H1 (cell line): ENCODE data around the gene TSEN54. TPM values are rescaled to one million over a fixed set of nuclear protein-coding genes. Genes with fewer than 3 reads are reported as not detected.

ENCODE experiments used
- CTCF ChIA-PET: fragments of 300-600 bp; sonication (Branson Sonifier 250); formaldehyde crosslinking; loops from one replicate; lab custom pipeline; 2021; ENCODE audit not compliant: partially characterized antibody; lab: Charles Lee
- POLR2A ChIA-PET: fragments of 300-600 bp; sonication (Branson Sonifier 250); formaldehyde crosslinking; loops from one replicate; lab custom pipeline; 2021; ENCODE audit warnings: inconsistent platforms; ENCODE audit not compliant: partially characterized antibody; lab: Charles Lee
- DNase-seq, 2 experiments: peaks; one replicate each; pipeline versions ENCODE4 v3.0.0 to v3.0.0-alpha.2; 2010 to 2022; ENCODE audit warnings: low spot score in 2 of 2, low read depth in 1 of 2, mixed read lengths in 1 of 2
- FAIRE-seq: peaks from 2 replicates; lab custom pipeline; 2011; peaks lifted over from hg19 to GRCh38; lab: Jason Lieb, UNC
- H2AFZ ChIP-seq: 2 replicates; pipeline ENCODE4 v1.8.1; 2012; ENCODE audit warnings: low read length, inconsistent platforms
- H2AK5ac ChIP-seq: 2 replicates; pipeline ENCODE4 v1.6.1; 2013; ENCODE audit warnings: low read depth, low read length
- H2BK120ac ChIP-seq: replicated peaks from 2 replicates; pipeline ENCODE3; 2013; ENCODE audit warnings: low read depth, low read length, inconsistent platforms
- H2BK12ac ChIP-seq: 2 replicates; pipeline ENCODE4 v1.6.1; 2013; ENCODE audit warnings: low read depth, low read length
- H2BK15ac ChIP-seq: 2 replicates; pipeline ENCODE4 v1.6.1; 2013; ENCODE audit warnings: low read length
- H2BK20ac ChIP-seq: 2 replicates; pipeline ENCODE4 v1.6.1; 2013; ENCODE audit warnings: low read length
- H2BK5ac ChIP-seq: 2 replicates; pipeline ENCODE4 v1.6.1; 2013; ENCODE audit warnings: low read depth, low read length
- H3K14ac ChIP-seq: 2 replicates; pipeline ENCODE4 v1.6.1; 2013; ENCODE audit warnings: inconsistent platforms; ENCODE audit not compliant: insufficient read length
- H3K18ac ChIP-seq: 2 replicates; pipeline ENCODE4 v1.6.1; 2013; ENCODE audit warnings: low read length; ENCODE audit errors: extremely low read depth
- H3K23ac ChIP-seq: 2 replicates; pipeline ENCODE4 v1.6.1; 2013; ENCODE audit warnings: inconsistent platforms; ENCODE audit not compliant: insufficient read length
- H3K23me2 ChIP-seq: 2 replicates; pipeline ENCODE4 v1.6.1; 2013; ENCODE audit warnings: low read depth, low read length
- H3K27ac ChIP-seq: 2 replicates; pipeline ENCODE4 v1.6.1; 2011; ENCODE audit warnings: low read depth, low read length, inconsistent platforms
- H3K27me3 ChIP-seq, 4 experiments: replicated peaks in 1 of 4; 1 replicate in 1 of 4; 2 replicates in 3 of 4; pipeline versions ENCODE4 v1.6.1 to v1.8.1; 2011 to 2013; ENCODE audit warnings: low read length in 3 of 4, mild to moderate bottlenecking in 3 of 4, inconsistent platforms in 2 of 4, mixed read lengths in 2 of 4, moderate library complexity in 1 of 4; ENCODE audit not compliant: control insufficient read depth in 3 of 4, insufficient read depth in 3 of 4; ENCODE audit errors: extremely low read depth in 1 of 4
- H3K36me3 ChIP-seq, 4 experiments: 2 replicates each; pipeline versions ENCODE4 v1.6.1 to v1.8.1; 2011 to 2013; ENCODE audit warnings: mild to moderate bottlenecking in 4 of 4, low read length in 3 of 4, moderate library complexity in 2 of 4, control low read depth in 1 of 4, inconsistent platforms in 1 of 4; ENCODE audit not compliant: insufficient read depth in 4 of 4, control insufficient read depth in 2 of 4
- H3K4ac ChIP-seq: replicated peaks from 2 replicates; pipeline ENCODE3; 2013; ENCODE audit warnings: low read length, low read depth, mixed read lengths, inconsistent platforms; ENCODE audit not compliant: insufficient read length
- H3K4me1 ChIP-seq, 4 experiments: replicated peaks in 1 of 4; 1 replicate in 1 of 4; 2 replicates in 3 of 4; pipeline versions ENCODE4 v1.6.1 to v1.8.1; 2011 to 2013; ENCODE audit warnings: low read length in 3 of 4, inconsistent platforms in 2 of 4, mixed read lengths in 1 of 4; ENCODE audit not compliant: insufficient read depth in 4 of 4, control insufficient read depth in 3 of 4
- H3K4me2 ChIP-seq, 2 experiments: 2 replicates each; pipeline versions ENCODE4 v1.6.1 to v1.8.1; 2011 to 2013; ENCODE audit warnings: low read depth in 2 of 2, low read length in 2 of 2, control low read depth in 1 of 2, inconsistent platforms in 1 of 2, mild to moderate bottlenecking in 1 of 2; ENCODE audit not compliant: insufficient read depth in 1 of 2
- H3K4me3 ChIP-seq, 4 experiments: fragments of 200-600, 300-600 bp in 1 of 4; sonication (generic), shearing (Covaris generic), sonication (Bioruptor Twin) in 1 of 4; 2 replicates each; pipeline versions ENCODE4 v1.5.1 to v1.8.1; 2011 to 2016; ENCODE audit warnings: low read length in 4 of 4, low read depth in 3 of 4, control low read depth in 2 of 4, inconsistent platforms in 2 of 4, mild to moderate bottlenecking in 2 of 4, mixed read lengths in 1 of 4, moderate library complexity in 1 of 4; ENCODE audit not compliant: insufficient read depth in 2 of 4; ENCODE audit errors: extremely low read depth in 1 of 4
- H3K56ac ChIP-seq: replicated peaks from 2 replicates; pipeline ENCODE3; 2013; ENCODE audit warnings: low read depth, mild to moderate bottlenecking, mixed read lengths, low read length, inconsistent platforms; ENCODE audit not compliant: insufficient read length
- H3K79me1 ChIP-seq: 2 replicates; pipeline ENCODE4 v1.6.1; 2013; ENCODE audit warnings: low read depth, low read length, control low read depth
- H3K79me2 ChIP-seq, 2 experiments: 2 replicates each; pipeline versions ENCODE4 v1.6.1 to v1.8.1; 2012 to 2013; ENCODE audit warnings: low read length in 2 of 2, mild to moderate bottlenecking in 2 of 2, inconsistent platforms in 1 of 2; ENCODE audit not compliant: insufficient read depth in 2 of 2, control insufficient read depth in 1 of 2
- H3K9ac ChIP-seq, 4 experiments: replicated peaks in 1 of 4; 1 replicate in 1 of 4; 2 replicates in 3 of 4; pipeline versions ENCODE4 v1.6.1 to v1.8.1; 2011 to 2013; ENCODE audit warnings: low read depth in 3 of 4, low read length in 3 of 4, control low read depth in 2 of 4, mild to moderate bottlenecking in 2 of 4, moderate library complexity in 2 of 4, inconsistent platforms in 1 of 4; ENCODE audit errors: extremely low read depth in 1 of 4
- H3K9me3 ChIP-seq, 2 experiments: 2 replicates each; pipeline versions ENCODE4 v1.6.1 to v1.8.1; 2012 to 2013; ENCODE audit warnings: mild to moderate bottlenecking in 2 of 2, moderate library complexity in 2 of 2, control low read depth in 1 of 2, inconsistent platforms in 1 of 2, low read depth in 1 of 2, low read length in 1 of 2, mixed read lengths in 1 of 2; ENCODE audit not compliant: insufficient read depth in 2 of 2
- H4K20me1 ChIP-seq, 2 experiments: replicated peaks in 1 of 2; 2 replicates each; pipeline versions ENCODE3 to v1.8.1; 2011 to 2013; ENCODE audit warnings: inconsistent platforms in 2 of 2, low read length in 2 of 2, mild to moderate bottlenecking in 1 of 2; ENCODE audit not compliant: insufficient read depth in 2 of 2, control insufficient read depth in 1 of 2
- H4K5ac ChIP-seq: 2 replicates; pipeline ENCODE4 v1.6.1; 2013; ENCODE audit warnings: low read length, low read depth, mixed read lengths, inconsistent platforms; ENCODE audit not compliant: insufficient read length
- H4K8ac ChIP-seq: 2 replicates; pipeline ENCODE4 v1.8.0; 2013; ENCODE audit warnings: mild to moderate bottlenecking, moderate library complexity, low read length, inconsistent platforms; ENCODE audit not compliant: insufficient read depth; ENCODE audit errors: extremely low read depth
- H4K91ac ChIP-seq: replicated peaks from 2 replicates; pipeline ENCODE3; 2013; ENCODE audit warnings: low read length, mixed read lengths, inconsistent platforms; ENCODE audit not compliant: insufficient read length
- BCL11A ChIP-seq, 2 experiments: IDR thresholded peaks; one replicate each; pipeline ENCODE4 v1.6.1; 2011; ENCODE audit warnings: low read depth in 2 of 2, low read length in 2 of 2, mild to moderate bottlenecking in 2 of 2
- CBX5 ChIP-seq: fragments of 300-800, 300-1000 bp; sonication (generic); IDR thresholded peaks from 2 replicates; pipeline ENCODE4 v1.7.1; 2016; ENCODE audit warnings: antibody characterized with exemption, low read length, low read depth
- CREB1 ChIP-seq: IDR thresholded peaks from 2 replicates; pipeline ENCODE4 v1.6.1; 2012; ENCODE audit warnings: inconsistent platforms
- GABPA ChIP-seq: IDR thresholded peaks from 2 replicates; pipeline ENCODE4 v1.6.1; 2011; ENCODE audit warnings: mild to moderate bottlenecking, low read length, moderate library complexity, borderline replicate concordance; ENCODE audit not compliant: insufficient read depth
- HDAC6 ChIP-seq: IDR thresholded peaks from one replicate; pipeline ENCODE4 v1.7.1; 2012; ENCODE audit warnings: low read depth, mild to moderate bottlenecking, inconsistent platforms, low read length, moderate library complexity
- JUN ChIP-seq: IDR thresholded peaks from 2 replicates; pipeline ENCODE4 v1.6.1; 2011; ENCODE audit warnings: low read depth, mild to moderate bottlenecking, improper control_type of control experiment, low read length
- KDM4A ChIP-seq: IDR thresholded peaks from one replicate; pipeline ENCODE4 v1.7.1; 2012; ENCODE audit warnings: low read depth, mild to moderate bottlenecking, moderate library complexity, low read length, inconsistent platforms; ENCODE audit not compliant: severe bottlenecking
- NANOG ChIP-seq: IDR thresholded peaks from 2 replicates; pipeline ENCODE4 v1.6.1; 2011; ENCODE audit warnings: low read length, low read depth, mild to moderate bottlenecking, inconsistent platforms; ENCODE audit not compliant: insufficient read depth, poor library complexity, severe bottlenecking
- RXRA ChIP-seq: IDR thresholded peaks from 2 replicates; pipeline ENCODE4 v1.6.1; 2011; ENCODE audit warnings: low read depth, mild to moderate bottlenecking, low read length, moderate library complexity; ENCODE audit not compliant: insufficient read depth
- SP4 ChIP-seq: IDR thresholded peaks from 2 replicates; pipeline ENCODE4 v1.6.1; 2012; ENCODE audit warnings: low read length, inconsistent platforms
- WGBS, 2 experiments: shearing (Covaris generic) in 1 of 2; methylation state at CpG; one replicate each; pipeline versions ENCODE4 v1.1.6 to v1.1.7; 2013 to 2015; ENCODE audit warnings: low lambda C conversion rate in 2 of 2, mixed read lengths in 2 of 2, inconsistent platforms in 1 of 2, low coverage in 1 of 2, missing lambda C conversion rate in 1 of 2; ENCODE audit not compliant: insufficient replicate concordance in 2 of 2, insufficient coverage in 1 of 2, insufficient read length in 1 of 2; ENCODE audit errors: extremely low coverage in 1 of 2, missing lambda C conversion rate in 1 of 2; 5-methylcytosine and 5-hydroxymethylcytosine counted together
- polyA plus RNA-seq, 7 experiments: library from polyadenylated mRNA; depleted of rRNA in 3 of 7; stranded (reverse) in 5 of 7; unstranded in 2 of 7; fragments of >200 nt in 5 of 7; fragments of 200-250 nt in 2 of 7; gene quantifications; 1 replicate in 5 of 7; 2 replicates in 1 of 7; 4 replicates in 1 of 7; pipeline versions ENCODE4 v1.2.1 to v1.2.3, GENCODE V29; 2011 to 2013; ENCODE audit warnings: missing spikeins in 2 of 7, mixed read lengths in 2 of 7
- total RNA-seq: library from RNA; stranded (reverse); fragmentation: NEBNext Ultra II Directional; extraction: Animal tissue kit (Norgen Biotek cat#: 25700); gene quantifications from 2 replicates; pipeline ENCODE4 v1.2.1, GENCODE V29; 2021

The TSEN54 gene
- total and polyA plus RNA-seq, 2 of the 8 experiments (the other 6 are each of a cell fraction or from before 2014, with no cell fraction given): 43.6 to 60.3 TPM

GRCh38 chr17:75573540-75573957 lies 57.2 kb downstream of the TSEN54 start:
- no peak overlapping the region for H2AFZ ChIP-seq
- H3K23me2 ChIP-seq: no peaks in the 10 kb centered on the region
- no peak overlapping the region for H3K14ac ChIP-seq
- no peak overlapping the region for H2BK20ac ChIP-seq
- POLR2A ChIA-PET: no interaction called here
- H3K4ac ChIP-seq: no peak overlapping the region
- no peaks in the 10 kb centered on the region for H3K9me3 ChIP-seq
- H3K27ac ChIP-seq: no peak overlapping the region
- no peaks in the 10 kb centered on the region for H3K27me3 ChIP-seq
- peaks cover 0 to 1% of the 10 kb centered on the region in 2 experiments for H4K20me1 ChIP-seq
- DNase-seq (no peak), FAIRE-seq (no peak)
- H3K9ac ChIP-seq: no peak overlapping the region
- no peak overlapping the region for H4K5ac ChIP-seq
- H2AK5ac ChIP-seq: no peak overlapping the region
- no peak overlapping the region for H2BK5ac ChIP-seq
- no peak overlapping the region for H2BK12ac ChIP-seq
- no peak overlapping the region for H3K18ac ChIP-seq
- H3K4me3 ChIP-seq: no peak overlapping the region
- no peaks in the 10 kb centered on the region for H3K79me2 ChIP-seq
- H3K23ac ChIP-seq: no peak overlapping the region
- H3K36me3 ChIP-seq: peaks cover 0 to 6% (median 2%) of the 10 kb centered on the region in 4 experiments; a peak in 2 of 8 replicates
- H4K91ac ChIP-seq: no peak overlapping the region
- CTCF ChIA-PET: no interaction called here
- H3K56ac ChIP-seq: no peak overlapping the region
- TF ChIP-seq HDAC6: no peak
- TF ChIP-seq GABPA: no peak
- no peak for TF ChIP-seq CREB1
- TF ChIP-seq SP4: no peak
- TF ChIP-seq CBX5: no peak
- no peak for TF ChIP-seq JUN
- no peak for TF ChIP-seq RXRA
- no peak for TF ChIP-seq KDM4A
- TF ChIP-seq NANOG: no peak
- TF ChIP-seq BCL11A (IDR thresholded peaks at IDR 0.05; ENCODE audit: low read depth in 2 of 2, low read length in 2 of 2): no peak
- no peak overlapping the region for H3K4me2 ChIP-seq
- H2BK15ac ChIP-seq: no peak overlapping the region
- no peak overlapping the region for H2BK120ac ChIP-seq
- WGBS, 2 experiments: 84% methylated on average over 13 of the region's 16 CpGs; no CpG with 5 or more reads in 1 of the 2 experiments
- H4K8ac ChIP-seq: no peak overlapping the region
- no peaks in the 10 kb centered on the region for H3K4me1 ChIP-seq
- H3K79me1 ChIP-seq: no peaks in the 10 kb centered on the region
